Upper lobe of right lung (tissue), 1 donor: ENCODE data around the gene MAP2K7. TPM values are rescaled to one million over a fixed set of nuclear protein-coding genes. Genes with fewer than 3 reads are reported as not detected.

Experiments
- ATAC-seq: fragments of 200-7000 bp; cut with Tn5 transposase; one replicate; pipeline ENCODE4 v1.9.1; 2020; ENCODE audit warnings: mild to moderate bottlenecking, moderate library complexity
- DNase-seq: peaks from one replicate; pipeline ENCODE4 v3.0.0-alpha.2; 2020
- H3K27ac ChIP-seq: fragments of 200-600 bp; one replicate; pipeline ENCODE4 v1.8.0; 2022
- H3K27me3 ChIP-seq: fragments of 200-600 bp; one replicate; pipeline ENCODE4 v1.8.0; 2022; ENCODE audit warnings: mild to moderate bottlenecking
- H3K36me3 ChIP-seq: fragments of 200-600 bp; one replicate; pipeline ENCODE4 v1.8.0; 2022
- H3K4me1 ChIP-seq: fragments of 200-600 bp; one replicate; pipeline ENCODE4 v1.8.0; 2022
- H3K4me3 ChIP-seq: fragments of 200-600 bp; one replicate; pipeline ENCODE4 v1.8.0; 2022; ENCODE audit warnings: mild to moderate bottlenecking
- H3K9me3 ChIP-seq: fragments of 200-600 bp; one replicate; pipeline ENCODE4 v1.8.0; 2022
- intact Hi-C: fragments of 100-400 bp; cut with DNase I; formaldehyde crosslinking; loops from one replicate; pipeline ENCODE4 v1.11.0; 2022
- total RNA-seq: library from RNA; stranded (reverse); fragmentation: NEBNext Ultra II Directional; extraction: Animal tissue kit (Norgen Biotek cat#: 25700); gene quantifications from one replicate; pipeline ENCODE4 v1.2.1, GENCODE V29; 2021
- TF ChIP-seq, protein P1 (sequence below): fragments of 200-600 bp; IDR thresholded peaks from one replicate; pipeline ENCODE4 v1.8.0; 2022; ENCODE audit warnings: antibody characterized with exemption
- donor health status: DM: no; HTN: yes; CAD: no; lungs with severe emphysema.

The MAP2K7 gene
- total RNA-seq, 1 donor from 2014 or later: 36.4 TPM

DNA sequence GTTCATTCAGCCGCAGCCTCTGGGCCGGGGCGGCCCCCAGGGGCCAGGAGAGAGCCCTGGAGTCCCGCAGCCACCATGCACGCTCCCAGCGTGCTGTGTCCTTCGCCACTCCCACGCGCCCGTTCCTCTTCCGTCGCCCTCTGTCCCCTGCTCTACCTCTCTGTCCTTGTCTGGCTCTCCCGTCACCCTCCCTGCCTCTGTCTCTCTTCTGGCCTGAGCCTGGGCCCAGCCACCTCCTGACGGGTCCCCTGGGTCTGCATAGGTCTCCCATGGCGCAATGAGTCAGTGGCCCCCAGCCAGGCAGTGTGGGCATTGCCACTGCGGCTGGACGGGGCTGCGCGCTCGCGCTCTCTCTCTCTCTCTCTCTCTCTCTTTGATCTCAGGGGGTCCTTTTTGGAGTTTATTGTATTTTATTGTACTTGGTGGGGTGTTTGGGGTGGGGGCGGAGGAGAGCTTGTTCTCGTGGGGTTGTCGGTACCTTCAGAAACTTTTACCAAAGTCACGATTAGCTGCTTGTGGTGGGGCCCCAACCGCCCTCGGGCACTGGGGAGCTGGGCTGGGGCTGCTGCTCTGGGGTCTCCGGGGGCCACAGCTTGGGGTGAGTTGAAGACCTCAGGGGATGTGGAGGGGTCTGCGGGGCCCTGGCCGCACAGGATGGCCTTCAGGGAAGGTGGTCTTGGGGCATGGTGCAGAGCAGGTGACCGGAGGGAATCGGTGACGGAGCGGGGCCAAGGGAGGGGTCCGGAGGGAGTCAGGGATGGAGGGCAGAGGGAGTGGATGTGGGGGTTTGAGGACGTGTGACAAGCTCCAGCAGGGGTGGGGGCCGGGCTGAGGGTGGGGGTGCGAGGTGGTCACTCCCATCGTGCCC, 9.3 kb downstream of the MAP2K7 start:
- H3K4me1 ChIP-seq: peaks cover 17% of the 10 kb centered on the region
- ATAC-seq (no peak), DNase-seq (peak; percentile 63)
- H3K27me3 ChIP-seq: peaks cover 19% of the 10 kb centered on the region
- H3K9me3 ChIP-seq: no peaks in the 10 kb centered on the region
- no peak overlapping the region for H3K4me3 ChIP-seq
- TF ChIP-seq, protein P1, sequence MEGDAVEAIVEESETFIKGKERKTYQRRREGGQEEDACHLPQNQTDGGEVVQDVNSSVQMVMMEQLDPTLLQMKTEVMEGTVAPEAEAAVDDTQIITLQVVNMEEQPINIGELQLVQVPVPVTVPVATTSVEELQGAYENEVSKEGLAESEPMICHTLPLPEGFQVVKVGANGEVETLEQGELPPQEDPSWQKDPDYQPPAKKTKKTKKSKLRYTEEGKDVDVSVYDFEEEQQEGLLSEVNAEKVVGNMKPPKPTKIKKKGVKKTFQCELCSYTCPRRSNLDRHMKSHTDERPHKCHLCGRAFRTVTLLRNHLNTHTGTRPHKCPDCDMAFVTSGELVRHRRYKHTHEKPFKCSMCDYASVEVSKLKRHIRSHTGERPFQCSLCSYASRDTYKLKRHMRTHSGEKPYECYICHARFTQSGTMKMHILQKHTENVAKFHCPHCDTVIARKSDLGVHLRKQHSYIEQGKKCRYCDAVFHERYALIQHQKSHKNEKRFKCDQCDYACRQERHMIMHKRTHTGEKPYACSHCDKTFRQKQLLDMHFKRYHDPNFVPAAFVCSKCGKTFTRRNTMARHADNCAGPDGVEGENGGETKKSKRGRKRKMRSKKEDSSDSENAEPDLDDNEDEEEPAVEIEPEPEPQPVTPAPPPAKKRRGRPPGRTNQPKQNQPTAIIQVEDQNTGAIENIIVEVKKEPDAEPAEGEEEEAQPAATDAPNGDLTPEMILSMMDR: no peak
- peaks cover 39% of the 10 kb centered on the region for H3K36me3 ChIP-seq
- intact Hi-C loops: no loop called here
- H3K27ac ChIP-seq: no peak overlapping the region

DNA sequence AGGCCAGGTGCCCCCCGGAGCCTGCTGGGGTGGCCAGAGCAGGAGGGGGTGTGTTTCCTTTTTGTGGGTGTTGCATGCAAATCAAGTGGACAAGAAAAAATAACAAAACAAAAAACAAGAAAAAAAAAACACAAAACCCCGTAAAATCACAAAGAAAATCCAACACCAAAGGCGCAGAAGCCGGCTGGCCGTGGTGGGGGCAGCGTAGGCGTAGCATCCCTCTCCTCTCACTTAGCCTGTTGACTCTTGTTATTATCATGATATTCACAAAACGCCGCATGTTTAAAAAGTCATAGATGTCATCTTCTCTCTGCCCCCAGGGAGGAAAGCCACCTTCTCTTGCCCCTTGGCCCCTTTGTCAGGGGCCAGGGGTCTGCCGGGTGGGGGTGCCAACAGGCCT, 10.0 kb downstream of the MAP2K7 start:
- TF ChIP-seq, protein P1: no peak
- Histone ChIP-seq H3K27ac (no peak overlapping the region), H3K27me3 (peaks cover 26% of the 10 kb centered on the region), H3K36me3 (peaks cover 39% of the 10 kb centered on the region), H3K4me1 (peaks cover 19% of the 10 kb centered on the region), H3K9me3 (no peaks in the 10 kb centered on the region), H3K4me3 (no peak overlapping the region)
- no peak for ATAC-seq
- no peak for DNase-seq
- intact Hi-C loops: no loop called here

DNA sequence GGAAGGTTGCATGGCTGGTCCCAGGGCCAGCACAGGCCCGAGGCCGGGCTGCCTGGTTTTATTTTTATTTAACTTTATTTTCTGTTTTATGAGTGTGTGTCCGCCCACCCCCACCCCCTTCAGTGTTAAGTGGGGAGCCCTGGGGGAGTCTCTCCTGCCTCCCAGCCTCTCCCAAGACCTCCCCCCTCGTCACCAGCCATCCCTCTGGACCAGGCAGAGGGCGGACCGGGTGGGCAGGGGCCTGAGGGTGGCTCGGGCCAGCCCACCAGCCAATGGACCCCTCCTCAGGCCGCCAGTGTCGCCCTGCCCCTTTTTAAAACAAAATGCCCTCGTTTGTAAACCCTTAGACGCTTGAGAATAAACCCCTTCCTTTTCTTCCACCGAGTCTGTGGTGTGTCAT, 10.4 kb downstream of the MAP2K7 start:
- TF ChIP-seq, protein P1: no peak
- Histone ChIP-seq H3K4me3 (no peak overlapping the region), H3K36me3 (peaks cover 39% of the 10 kb centered on the region), H3K27me3 (peaks cover 28% of the 10 kb centered on the region), H3K9me3 (no peaks in the 10 kb centered on the region), H3K4me1 (peaks cover 19% of the 10 kb centered on the region), H3K27ac (no peak overlapping the region)
- ATAC-seq (no peak), DNase-seq (no peak)
- intact Hi-C loops: no loop called here

DNA sequence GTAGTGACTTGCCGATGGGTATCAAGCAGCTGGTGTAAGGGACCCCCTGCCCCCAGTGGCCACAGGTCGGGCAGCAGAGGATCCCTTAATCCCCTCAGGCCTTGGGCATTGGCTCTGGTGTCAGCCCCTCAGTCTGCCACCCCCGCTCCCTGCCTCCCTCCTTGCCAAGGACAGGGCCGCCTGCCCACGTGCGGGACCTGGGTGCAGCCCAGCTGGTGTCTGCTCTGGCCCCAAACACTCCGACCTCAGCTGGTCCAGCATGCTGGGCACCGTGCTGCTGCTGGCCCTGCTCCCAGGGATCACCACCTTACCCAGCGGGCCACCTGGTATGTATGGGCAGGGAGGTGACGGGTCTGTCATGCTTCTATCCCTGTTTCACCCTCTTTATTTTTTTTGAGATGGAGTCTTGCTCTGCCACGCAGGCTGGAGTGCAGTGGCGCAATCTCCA, 10.9 kb downstream of the MAP2K7 start, which contains the start of gene TGFBR3L:
TSS of gene TGFBR3L (plus strand) at position 233 of the 448 bp plus-strand sequence.
- peaks cover 35% of the 10 kb centered on the region for H3K36me3 ChIP-seq
- H3K27me3 ChIP-seq: peaks cover 28% of the 10 kb centered on the region
- TF ChIP-seq, protein P1: no peak
- H3K4me1 ChIP-seq: peaks cover 21% of the 10 kb centered on the region
- ATAC-seq: no peak
- no peak within 1 kb of the TSS for H3K27ac ChIP-seq
- DNase-seq: peak; percentile 63
- no peaks in the 10 kb centered on the region for H3K9me3 ChIP-seq
- no peak within 1 kb of the TSS for H3K4me3 ChIP-seq
- intact Hi-C loops: no loop called here

DNA sequence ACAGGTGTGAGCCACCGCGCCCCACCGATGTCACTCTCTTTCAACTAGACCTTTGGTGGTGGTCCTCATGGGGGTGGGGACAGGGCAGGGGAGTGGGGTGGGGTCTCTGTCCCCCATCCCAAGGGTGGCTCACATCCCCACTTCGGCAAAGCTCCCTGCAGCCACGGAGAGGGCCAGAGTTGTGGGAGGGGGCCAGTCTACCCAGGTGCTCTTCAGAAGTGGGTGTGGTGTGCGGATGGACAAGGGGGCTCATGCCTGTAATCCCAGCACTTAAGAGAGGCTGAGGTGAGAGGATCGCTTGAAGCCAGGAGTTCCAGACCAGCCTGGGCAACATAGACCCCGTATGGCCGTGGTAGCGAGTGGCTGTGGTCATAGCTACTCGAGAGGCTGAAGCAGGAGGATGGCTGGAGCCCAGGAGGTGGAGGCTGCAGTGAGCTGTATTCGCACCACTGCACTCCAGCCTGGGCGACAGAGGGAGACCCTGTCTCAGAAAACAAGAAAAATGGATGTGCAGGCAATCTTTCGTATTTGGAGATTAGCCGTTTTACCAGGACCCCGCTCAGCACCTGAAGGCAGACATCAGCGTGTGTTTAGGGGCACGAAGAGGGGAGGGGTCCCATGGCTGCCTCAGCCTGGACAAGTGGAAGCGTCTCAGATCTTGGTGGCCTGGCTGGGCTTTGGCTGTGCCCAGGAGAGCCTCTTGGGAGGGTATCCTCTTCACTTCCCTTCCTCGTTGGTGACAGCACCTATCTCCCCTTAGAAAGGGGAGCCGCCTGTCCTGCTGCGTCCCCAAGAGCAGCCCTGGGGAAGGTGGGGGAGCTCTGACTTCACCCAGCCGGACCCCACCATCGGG, 11.8 kb downstream of the MAP2K7 start:
- ATAC-seq: no peak
- peaks cover 24% of the 10 kb centered on the region for H3K4me1 ChIP-seq
- intact Hi-C loops: no loop called here

More for the DNA sequence above, 11.8 kb downstream of the MAP2K7 start:
- no peak overlapping the region for H3K27ac ChIP-seq
- peaks cover 26% of the 10 kb centered on the region for H3K36me3 ChIP-seq
- peaks cover 28% of the 10 kb centered on the region for H3K27me3 ChIP-seq
- no peaks in the 10 kb centered on the region for H3K9me3 ChIP-seq
- TF ChIP-seq, protein P1: no peak
- peak overlapping the region; percentile 43 for H3K4me3 ChIP-seq
- peak; percentile 46 for DNase-seq
